Activated naive CD8-positive, alpha-beta T cell treated with anti-CD3 and anti-CD28 coated beads, Interleukin-2, amount 10 ng/mL, durations not matched to agents 7 days and 5 days (primary cell): ENCODE results near the gene DISP3. TPM values are rescaled to one million over a fixed set of nuclear protein-coding genes. Genes with fewer than 3 reads are reported as not detected.

ENCODE experiments used
- ATAC-seq: fragments of 150-1000 bp; cut with Tn5 transposase; one replicate; pipeline ENCODE4 v1.10.0; 2021; ENCODE audit warnings: low read depth, moderate library complexity
- POLR2A ChIA-PET: fragments of 350-600 bp; sonication (Branson Sonifier 250); formaldehyde crosslinking; loops from one replicate; lab custom pipeline; 2021; ENCODE audit warnings: antibody characterized with exemption; lab: Charles Lee
- DNase-seq: peaks from one replicate; pipeline ENCODE4 v3.0.0; 2021
- H3K27ac Mint-ChIP-seq: one replicate; pipeline ENCODE4 v1.8.0; 2022; ENCODE audit warnings: mild to moderate bottlenecking, mixed read lengths
- H3K27me3 Mint-ChIP-seq: one replicate; pipeline ENCODE4 v1.8.0; 2022; ENCODE audit warnings: mild to moderate bottlenecking, moderate library complexity, mixed read lengths
- H3K36me3 Mint-ChIP-seq: one replicate; pipeline ENCODE4 v1.8.0; 2021; ENCODE audit warnings: mild to moderate bottlenecking, mixed read lengths
- H3K4me1 Mint-ChIP-seq: one replicate; pipeline ENCODE4 v1.8.0; 2021; ENCODE audit warnings: mixed read lengths
- H3K4me3 Mint-ChIP-seq: one replicate; pipeline ENCODE4 v1.8.0; 2022; ENCODE audit warnings: mild to moderate bottlenecking, moderate library complexity, mixed read lengths
- H3K9me3 Mint-ChIP-seq: one replicate; pipeline ENCODE4 v1.8.0; 2021; ENCODE audit warnings: mixed read lengths
- total RNA-seq, 2 experiments: library from RNA; stranded (reverse); gene quantifications; one replicate each; pipeline ENCODE4 v1.2.3, GENCODE V29; 2021

The DISP3 gene
- total RNA-seq, 2 experiments from 2014 or later: 0.44 to 0.60 TPM

DNA sequence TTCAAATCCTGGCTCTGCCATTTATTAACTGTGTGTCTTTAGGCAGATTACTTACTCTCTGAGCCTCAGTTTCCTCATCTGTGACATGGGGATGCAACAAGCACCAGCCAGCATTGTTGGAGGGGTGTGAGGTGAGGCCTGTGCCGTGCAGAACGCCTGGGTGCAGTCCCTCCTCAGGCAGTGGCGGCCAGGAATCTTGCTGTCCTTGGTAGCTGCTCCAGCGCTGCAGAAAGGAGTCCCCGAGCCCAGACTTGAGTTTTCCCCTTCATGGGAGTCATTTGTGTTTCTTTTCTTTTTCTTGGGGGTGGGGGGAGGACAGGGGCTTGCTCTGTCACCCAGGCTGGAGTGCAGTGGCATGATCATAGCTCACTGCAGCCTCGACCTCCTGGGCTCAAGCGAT is 46.6 kb downstream of the DISP3 start:
- Mint-ChIP-seq H3K4me3 (no peak overlapping the region), H3K9me3 (no peaks in the 10 kb centered on the region), H3K27ac (no peak overlapping the region), H3K4me1 (no peaks in the 10 kb centered on the region), H3K27me3 (peaks cover 1% of the 10 kb centered on the region), H3K36me3 (no peaks in the 10 kb centered on the region)
- ATAC-seq: no peak
- no peak for DNase-seq
- POLR2A ChIA-PET: no interaction called here

DNA sequence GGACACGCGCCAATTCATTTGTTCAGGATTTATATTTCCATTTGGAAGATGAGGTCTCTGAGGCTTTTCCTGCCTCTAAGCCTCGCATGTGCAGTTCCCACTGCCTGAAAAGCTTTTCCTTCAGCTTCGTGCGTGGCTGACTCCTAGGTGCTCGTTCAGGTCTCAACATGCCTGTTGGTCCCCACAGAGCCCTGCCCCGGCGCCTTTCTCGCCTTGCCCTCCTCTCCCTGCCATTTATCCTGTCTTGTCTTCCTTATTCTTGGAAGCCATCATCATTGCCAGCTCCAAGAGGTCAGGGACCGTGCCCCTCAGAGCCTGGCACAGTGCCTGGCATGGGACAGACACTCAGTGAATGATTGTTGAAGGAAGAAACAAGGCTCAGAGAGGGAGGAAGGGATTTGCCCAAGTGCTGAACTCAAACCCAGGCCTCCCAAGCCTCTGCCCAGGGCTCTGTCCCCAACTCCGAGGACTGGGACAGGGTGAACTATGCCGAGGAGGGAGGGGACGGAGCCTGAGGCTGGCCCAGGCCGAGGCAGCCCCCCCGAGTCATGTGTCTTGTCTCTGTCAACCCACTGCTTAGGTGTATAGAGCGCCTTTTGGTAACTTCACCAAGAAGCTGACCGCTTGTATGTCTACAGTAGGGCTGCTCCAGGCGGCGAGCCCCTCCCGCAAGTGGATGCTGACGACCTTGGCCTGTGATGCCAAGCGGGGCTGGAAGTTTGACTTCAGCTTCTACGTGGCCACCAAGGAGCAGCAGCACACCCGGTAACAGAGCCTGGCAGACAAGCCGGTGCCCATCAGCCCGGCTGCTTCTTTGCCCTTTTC is 47.3 kb downstream of the DISP3 start:
- no peaks in the 10 kb centered on the region for H3K36me3 Mint-ChIP-seq
- no peaks in the 10 kb centered on the region for H3K4me1 Mint-ChIP-seq
- no peak overlapping the region for H3K27ac Mint-ChIP-seq
- POLR2A ChIA-PET: no interaction called here
- no peak for DNase-seq
- ATAC-seq: no peak
- H3K9me3 Mint-ChIP-seq: no peaks in the 10 kb centered on the region
- no peak overlapping the region for H3K4me3 Mint-ChIP-seq
- peaks cover 1% of the 10 kb centered on the region for H3K27me3 Mint-ChIP-seq

DNA sequence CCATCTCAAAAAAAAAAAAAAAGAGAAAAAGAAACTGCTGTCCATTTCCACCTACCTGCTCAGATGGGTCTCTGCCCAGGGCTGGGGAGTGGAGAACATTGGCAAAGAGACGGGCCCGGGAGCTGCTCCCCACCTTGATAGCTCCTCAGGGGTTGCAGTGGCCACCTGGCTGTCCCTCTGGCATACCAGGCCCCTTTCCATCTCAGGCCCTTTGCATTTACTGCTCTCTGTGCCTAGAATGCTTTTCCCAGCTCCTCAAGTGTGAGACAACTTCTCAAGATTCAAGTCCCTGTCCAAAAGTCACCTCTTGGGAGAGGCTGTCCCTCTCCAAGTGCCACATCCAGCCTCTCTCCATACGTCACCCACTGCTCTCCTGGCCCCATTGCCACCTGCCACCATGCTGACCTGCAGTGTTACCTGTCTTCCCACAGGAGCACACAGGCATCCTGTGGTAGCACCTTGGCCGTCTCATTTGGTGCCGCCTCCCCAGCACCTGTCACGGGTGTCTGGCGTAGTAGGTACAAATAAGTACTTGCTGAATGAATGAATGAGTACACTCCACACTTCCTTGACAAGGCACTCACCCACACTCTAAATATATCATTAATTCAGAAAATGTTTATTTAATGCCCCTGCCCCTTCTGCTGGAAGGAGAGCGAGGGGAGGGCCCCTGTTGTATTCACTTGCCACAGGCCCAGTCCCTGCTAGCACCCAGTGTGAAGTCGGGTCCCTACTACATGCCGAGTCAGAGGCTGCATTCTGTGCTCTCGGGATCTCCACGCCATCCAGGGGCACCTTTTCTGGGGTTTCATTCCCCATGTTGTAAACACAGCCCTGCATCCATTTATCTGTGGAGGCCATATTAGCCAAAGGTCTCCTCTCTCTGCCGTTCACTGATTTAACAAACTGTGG is 48.8 kb downstream of the DISP3 start:
- POLR2A ChIA-PET: no interaction called here
- DNase-seq: no peak
- Mint-ChIP-seq H3K27ac (no peak overlapping the region), H3K4me3 (no peak overlapping the region), H3K4me1 (no peaks in the 10 kb centered on the region), H3K9me3 (no peaks in the 10 kb centered on the region), H3K36me3 (no peaks in the 10 kb centered on the region), H3K27me3 (peaks cover 1% of the 10 kb centered on the region)
- ATAC-seq: no peak

DNA sequence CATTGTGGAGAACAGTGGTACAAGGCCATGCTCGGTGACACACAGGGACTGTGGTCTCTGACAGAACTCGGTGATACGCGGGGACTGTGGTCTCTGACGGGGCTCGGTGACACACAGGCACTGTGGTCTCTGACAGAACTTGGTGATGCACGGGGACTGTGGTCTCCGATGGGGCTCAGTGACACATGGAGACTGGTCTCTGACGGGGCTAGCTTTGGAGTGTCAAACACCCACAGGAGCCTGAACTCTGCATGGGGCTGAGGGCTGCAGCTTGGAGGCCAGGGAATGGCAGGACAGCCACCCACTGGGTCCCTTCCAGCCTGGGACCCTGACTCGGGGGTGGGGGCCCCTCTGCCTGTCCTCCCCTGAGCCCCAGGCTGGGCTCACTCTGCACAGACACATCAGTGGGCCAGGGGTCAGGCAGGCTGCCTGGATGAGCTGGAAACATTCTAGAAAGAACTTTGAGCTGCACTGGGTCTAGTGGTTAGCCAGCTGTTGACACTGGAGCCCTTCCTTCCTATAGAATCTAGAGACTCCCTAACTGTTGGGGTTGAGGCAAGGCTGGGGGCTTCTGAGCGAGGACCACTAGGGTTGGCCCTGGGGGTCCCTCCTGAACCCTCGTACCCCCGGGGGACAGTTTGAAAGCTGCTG is 49.8 kb downstream of the DISP3 start:
- H3K36me3 Mint-ChIP-seq: no peaks in the 10 kb centered on the region
- no peaks in the 10 kb centered on the region for H3K9me3 Mint-ChIP-seq
- no peak overlapping the region for H3K4me3 Mint-ChIP-seq
- no peak overlapping the region for H3K27ac Mint-ChIP-seq
- peaks cover 1% of the 10 kb centered on the region for H3K27me3 Mint-ChIP-seq
- no peak for DNase-seq
- POLR2A ChIA-PET: no interaction called here
- H3K4me1 Mint-ChIP-seq: no peaks in the 10 kb centered on the region
- no peak for ATAC-seq

DNA sequence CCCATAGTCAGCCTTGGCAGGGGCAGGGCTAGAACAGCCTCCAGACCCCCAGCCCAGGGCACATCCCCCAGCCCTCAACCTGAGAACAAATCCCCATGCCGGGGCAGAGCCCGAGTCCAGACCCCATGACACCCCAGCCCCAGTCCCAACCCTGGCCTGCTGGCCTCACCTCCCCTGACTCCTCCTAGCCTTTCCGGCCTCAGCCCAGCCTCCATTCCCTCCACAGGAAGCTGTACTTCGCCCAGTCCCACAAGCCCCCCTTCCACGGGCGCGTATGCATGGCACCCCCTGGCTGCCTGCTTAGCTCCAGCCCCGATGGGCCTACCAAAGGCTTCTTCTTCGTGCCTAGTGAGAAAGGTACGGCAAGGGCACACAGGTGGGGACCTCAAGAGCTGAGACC is 50.4 kb downstream of the DISP3 start:
- Mint-ChIP-seq H3K9me3 (no peaks in the 10 kb centered on the region), H3K4me3 (no peak overlapping the region), H3K27ac (no peak overlapping the region), H3K4me1 (no peaks in the 10 kb centered on the region), H3K27me3 (peaks cover 1% of the 10 kb centered on the region), H3K36me3 (no peaks in the 10 kb centered on the region)
- DNase-seq (no peak), ATAC-seq (no peak)
- POLR2A ChIA-PET: interaction anchor here (0.6 kb wide), 1 partner anchor 427 kb away, joined by 4 read pairs; no protein-coding TSS in a partner anchor

DNA sequence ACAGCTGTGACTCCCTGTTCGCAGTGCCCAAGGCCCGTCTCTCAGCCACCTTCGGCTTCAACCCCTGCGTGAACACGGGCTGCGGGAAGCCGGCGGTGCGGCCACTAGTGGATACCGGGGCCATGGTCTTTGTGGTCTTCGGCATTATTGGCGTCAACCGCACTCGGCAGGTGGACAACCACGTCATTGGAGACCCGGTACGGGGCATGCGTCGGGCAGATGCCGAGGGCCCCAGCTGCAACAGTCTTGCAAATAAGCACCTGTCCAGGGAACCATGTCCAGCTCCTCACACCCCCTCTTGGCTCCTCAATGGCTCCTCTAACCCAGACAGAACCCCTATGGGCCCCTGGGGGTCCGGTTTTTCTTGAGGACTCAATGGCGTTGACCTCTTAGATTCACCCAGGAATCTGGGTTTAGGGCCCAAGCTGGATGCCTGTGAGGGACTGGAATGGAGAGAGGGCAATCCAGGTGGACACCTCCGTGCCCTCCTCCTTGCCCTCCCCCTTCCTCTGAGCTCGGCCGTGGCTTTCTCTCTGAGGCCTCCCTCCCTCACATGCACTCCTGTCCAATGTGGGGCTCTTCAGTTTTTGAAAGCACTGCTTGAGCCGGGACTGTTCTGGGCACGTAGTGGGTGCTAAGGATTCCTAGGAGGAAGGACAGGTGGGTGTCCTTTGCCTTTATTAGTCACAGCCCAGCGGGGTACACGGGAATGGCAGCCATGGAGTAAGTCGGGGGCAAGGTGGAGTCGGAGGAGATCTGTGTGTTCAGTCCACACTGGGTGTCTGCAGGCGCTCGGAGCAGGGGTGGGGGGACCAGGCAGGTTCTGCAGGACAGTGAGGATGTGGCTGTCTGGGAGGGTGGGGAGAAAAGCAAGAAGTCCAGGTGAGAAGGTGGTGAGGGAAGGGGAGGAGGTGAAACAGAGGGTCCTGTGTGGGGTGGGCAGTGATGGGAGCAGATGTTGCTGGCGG is 51.1 kb downstream of the DISP3 start:
- H3K9me3 Mint-ChIP-seq: no peaks in the 10 kb centered on the region
- no peak overlapping the region for H3K27ac Mint-ChIP-seq
- ATAC-seq: no peak
- no peak overlapping the region for H3K4me3 Mint-ChIP-seq
- H3K27me3 Mint-ChIP-seq: peaks cover 1% of the 10 kb centered on the region
- H3K36me3 Mint-ChIP-seq: no peaks in the 10 kb centered on the region
- H3K4me1 Mint-ChIP-seq: no peaks in the 10 kb centered on the region
- no peak for DNase-seq
- POLR2A ChIA-PET: interaction anchor here (0.6 kb wide), 1 partner anchor 428 kb away, joined by 4 read pairs; no protein-coding TSS in a partner anchor

DNA sequence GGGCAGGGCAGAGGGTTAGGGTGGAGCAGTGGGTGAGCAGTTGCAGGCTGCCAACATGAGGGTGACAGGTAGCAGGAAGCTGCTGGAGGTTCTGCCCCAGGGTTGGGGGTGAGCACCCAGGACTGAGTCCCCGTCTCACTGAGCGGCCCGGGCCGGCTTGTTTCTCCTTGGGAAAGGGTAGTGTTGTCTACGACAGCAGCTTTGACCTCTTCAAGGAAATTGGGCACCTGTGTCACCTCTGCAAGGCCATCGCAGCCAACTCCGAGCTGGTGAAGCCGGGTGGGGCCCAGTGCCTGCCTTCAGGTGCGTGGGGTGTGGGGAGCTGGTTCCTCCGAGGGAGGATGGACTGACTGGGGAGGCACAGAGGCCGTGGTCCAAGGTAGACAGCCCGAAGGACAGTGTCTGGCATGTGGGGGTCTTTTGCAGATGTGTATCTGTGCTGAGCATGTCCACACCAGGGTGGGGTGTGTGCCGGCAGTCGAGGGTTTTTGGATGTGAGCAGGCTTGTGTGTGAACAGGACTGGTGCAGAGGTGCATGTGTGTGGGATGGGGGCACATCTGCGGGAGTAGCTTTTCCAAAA is 51.9 kb downstream of the DISP3 start:
- no peaks in the 10 kb centered on the region for H3K36me3 Mint-ChIP-seq
- DNase-seq: no peak
- peaks cover 1% of the 10 kb centered on the region for H3K27me3 Mint-ChIP-seq
- H3K27ac Mint-ChIP-seq: no peak overlapping the region
- no peak overlapping the region for H3K4me3 Mint-ChIP-seq
- no peaks in the 10 kb centered on the region for H3K4me1 Mint-ChIP-seq
- ATAC-seq: no peak
- POLR2A ChIA-PET: no interaction called here
- no peaks in the 10 kb centered on the region for H3K9me3 Mint-ChIP-seq

DNA sequence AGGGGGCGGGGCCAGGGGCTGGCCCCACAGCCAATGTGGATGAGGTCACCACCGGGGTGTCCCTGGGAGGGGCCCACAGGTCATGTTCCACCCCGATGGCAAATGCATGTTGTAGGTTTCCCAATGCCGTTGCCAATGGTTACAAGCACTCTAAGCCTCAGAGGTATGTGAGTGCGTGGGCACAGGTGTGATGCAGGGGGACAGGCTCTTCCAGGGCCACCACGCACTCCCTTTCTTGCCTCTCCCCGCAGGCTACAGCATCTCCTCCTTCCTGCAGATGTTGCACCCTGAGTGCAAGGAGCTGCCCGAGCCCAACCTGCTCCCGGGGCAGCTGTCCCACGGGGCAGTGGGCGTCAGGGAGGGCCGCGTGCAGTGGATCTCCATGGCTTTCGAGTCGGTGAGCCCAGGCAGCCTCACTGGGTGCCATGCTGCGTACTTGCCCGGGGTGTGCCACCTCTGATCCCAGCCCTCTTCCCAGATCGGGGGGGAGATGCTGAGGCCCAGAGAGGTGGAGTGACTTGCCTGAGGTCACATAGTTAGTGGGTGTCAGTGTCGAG is 52.4 kb downstream of the DISP3 start:
- Mint-ChIP-seq H3K4me1 (no peaks in the 10 kb centered on the region), H3K9me3 (no peaks in the 10 kb centered on the region), H3K36me3 (no peaks in the 10 kb centered on the region), H3K4me3 (no peak overlapping the region), H3K27me3 (peaks cover 1% of the 10 kb centered on the region), H3K27ac (no peak overlapping the region)
- DNase-seq (peak; percentile 23), ATAC-seq (no peak)
- POLR2A ChIA-PET: no interaction called here

DNA sequence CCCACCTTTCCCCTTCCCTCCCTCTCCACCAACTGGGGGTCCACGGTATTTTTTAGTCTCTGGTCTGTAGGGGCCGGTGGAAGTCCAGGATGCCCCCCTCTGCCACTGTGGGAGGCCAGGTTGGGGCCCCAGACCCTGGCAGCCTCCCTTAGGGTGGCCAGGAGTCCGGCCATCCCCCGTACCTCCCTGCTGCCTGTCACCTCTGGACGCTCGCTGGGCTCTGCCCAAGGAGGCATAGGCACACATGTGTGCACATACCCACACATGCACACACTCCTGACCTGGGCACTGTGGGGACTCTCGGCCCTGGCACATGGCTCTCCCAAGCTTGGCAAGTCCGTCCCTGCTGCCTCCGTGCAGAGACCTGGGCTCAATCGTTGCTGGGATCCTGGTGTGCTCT is 53.0 kb downstream of the DISP3 start:
- ATAC-seq: no peak
- peak; percentile 15 for DNase-seq
- no peak overlapping the region for H3K4me3 Mint-ChIP-seq
- H3K36me3 Mint-ChIP-seq: no peaks in the 10 kb centered on the region
- H3K9me3 Mint-ChIP-seq: no peaks in the 10 kb centered on the region
- POLR2A ChIA-PET: no interaction called here
- no peak overlapping the region for H3K27ac Mint-ChIP-seq
- peaks cover 1% of the 10 kb centered on the region for H3K27me3 Mint-ChIP-seq
- no peaks in the 10 kb centered on the region for H3K4me1 Mint-ChIP-seq

DNA sequence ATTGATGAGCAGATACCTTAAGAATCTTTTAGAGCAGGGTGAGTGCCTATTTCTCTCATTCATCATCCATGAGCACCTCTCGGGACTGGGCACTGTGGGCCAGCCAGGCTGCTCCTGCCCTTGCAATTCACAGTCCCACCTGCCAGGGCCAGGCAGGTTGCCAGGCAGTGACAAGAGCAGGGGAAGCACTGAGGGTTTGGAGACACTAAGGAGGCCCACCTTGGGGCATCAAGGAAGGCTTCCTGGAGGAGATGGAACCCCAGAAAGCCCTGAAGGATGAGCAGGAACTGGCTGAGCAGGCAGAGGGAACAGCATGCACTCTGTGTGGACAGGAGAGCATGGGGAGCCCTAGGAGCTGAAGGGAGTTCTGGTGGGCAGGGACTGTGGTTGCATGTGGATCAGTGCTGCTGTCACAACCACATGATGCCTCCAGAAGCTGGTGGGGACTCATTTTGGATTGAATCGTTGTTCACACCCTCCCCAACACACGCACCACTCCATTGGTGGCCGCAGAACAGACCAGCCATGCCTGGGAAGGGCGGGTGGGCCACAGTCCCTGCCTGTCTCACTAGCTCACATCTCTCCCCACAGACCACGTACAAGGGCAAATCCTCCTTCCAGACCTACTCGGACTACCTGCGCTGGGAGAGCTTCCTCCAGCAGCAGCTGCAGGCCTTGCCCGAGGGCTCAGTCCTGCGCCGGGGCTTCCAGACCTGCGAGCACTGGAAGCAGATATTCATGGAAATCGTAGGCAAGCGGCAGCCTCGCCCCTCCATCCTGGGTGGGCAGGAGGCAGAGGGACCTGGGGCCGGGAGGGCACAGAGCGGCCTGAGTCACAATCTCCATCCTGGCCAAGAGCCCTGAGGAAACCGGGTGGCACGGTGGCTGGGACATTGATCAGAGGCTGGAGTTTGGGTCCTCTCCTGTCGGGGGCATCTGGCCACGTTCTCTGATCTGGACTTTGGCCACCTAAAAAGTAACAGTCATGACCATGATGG is 55.1 kb downstream of the DISP3 start:
- Mint-ChIP-seq H3K4me3 (no peak overlapping the region), H3K4me1 (no peaks in the 10 kb centered on the region), H3K27me3 (peaks cover 1% of the 10 kb centered on the region), H3K36me3 (no peaks in the 10 kb centered on the region), H3K27ac (no peak overlapping the region), H3K9me3 (no peaks in the 10 kb centered on the region)
- ATAC-seq (no peak), DNase-seq (peak; percentile 22)
- POLR2A ChIA-PET: no interaction called here

DNA sequence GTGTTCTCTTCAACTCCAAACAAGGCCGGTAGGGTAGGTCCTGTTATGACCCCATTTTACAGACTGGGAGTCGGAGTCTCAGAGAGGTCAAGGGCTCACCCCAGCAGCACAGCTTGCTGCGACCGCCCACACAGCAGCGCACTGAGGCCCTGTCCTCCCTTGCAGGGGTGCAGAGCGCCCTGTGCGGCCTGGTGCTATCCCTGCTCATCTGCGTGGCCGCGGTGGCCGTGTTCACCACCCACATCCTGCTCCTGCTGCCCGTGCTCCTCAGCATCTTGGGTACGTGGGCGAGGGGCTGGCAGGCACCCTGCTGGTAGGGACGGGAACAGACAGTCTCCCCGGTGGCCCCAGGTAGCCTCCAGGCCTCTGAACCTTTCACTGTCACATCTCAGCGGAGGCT is 55.9 kb downstream of the DISP3 start:
- DNase-seq: peak; percentile 19
- Mint-ChIP-seq H3K4me3 (no peak overlapping the region), H3K27me3 (no peaks in the 10 kb centered on the region), H3K4me1 (no peaks in the 10 kb centered on the region), H3K9me3 (no peaks in the 10 kb centered on the region), H3K36me3 (no peaks in the 10 kb centered on the region), H3K27ac (no peak overlapping the region)
- no peak for ATAC-seq
- POLR2A ChIA-PET: no interaction called here
